NCI-H748 (cell line): ENCODE data around the gene ARL16.
A peak's percentile ranks its signal among the peaks of the same experiment; 100 is the strongest.

ENCODE experiments used
- DNase-seq: peaks from one replicate; lab custom pipeline; 2025; ENCODE audit not compliant: unreplicated experiment; lab: John Stamatoyannopoulos, UW

The ARL16 gene

DNA sequence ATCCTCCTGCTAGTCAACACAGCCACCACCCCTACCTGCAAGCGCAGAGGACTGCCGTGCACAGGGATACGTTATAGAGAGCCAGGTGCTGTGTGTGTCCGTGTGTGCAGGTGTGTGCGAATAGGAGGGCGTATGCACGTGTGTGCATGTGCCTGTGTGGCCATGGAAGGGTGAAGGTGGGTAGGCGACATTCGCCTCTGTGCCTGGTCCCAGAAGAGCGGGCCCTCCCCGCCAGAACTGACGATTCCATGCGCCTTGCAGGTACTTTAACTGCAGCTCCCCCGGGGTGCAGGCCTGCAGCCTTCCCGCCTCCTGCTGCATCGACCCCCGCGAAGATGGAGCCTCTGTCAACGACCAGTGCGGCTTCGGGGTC is 36.0 kb downstream of the ARL16 start:
- no peak for DNase-seq

DNA sequence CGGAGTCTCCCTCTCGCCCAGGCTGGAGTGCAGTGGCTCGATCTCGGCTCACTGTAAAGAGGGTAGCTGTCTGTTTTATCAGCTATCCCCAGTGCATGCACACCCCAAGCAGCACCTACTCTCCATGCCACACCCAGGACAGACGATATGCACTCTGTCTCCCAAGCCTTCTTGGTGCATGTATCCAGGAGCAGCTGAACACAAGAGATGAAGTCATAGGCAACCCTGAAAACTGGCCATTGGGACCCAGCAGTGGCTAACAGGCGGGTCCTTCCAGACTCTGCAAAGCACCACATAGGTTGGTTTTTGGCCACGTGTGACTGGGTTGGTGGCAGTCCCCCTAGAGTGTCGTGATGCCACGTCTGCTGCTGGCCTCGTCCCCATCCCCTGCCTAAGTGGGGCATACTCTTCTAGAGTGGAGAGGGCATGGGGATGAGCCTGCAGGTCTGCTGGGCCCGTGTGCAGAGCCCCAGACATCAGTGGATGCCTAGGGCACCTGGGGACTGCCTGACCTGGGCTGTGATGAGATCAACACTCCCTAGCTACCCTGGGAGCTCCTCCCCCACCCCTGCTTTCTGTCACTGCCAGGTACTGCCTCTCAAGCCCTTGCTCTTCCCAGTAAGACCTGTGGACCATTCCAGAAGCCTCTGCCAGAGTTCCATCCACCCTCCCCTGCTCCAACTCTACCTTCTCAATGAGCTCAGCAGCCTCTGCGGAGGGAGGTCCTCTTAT is 36.6 kb downstream of the ARL16 start:
- DNase-seq, result no peak

DNA sequence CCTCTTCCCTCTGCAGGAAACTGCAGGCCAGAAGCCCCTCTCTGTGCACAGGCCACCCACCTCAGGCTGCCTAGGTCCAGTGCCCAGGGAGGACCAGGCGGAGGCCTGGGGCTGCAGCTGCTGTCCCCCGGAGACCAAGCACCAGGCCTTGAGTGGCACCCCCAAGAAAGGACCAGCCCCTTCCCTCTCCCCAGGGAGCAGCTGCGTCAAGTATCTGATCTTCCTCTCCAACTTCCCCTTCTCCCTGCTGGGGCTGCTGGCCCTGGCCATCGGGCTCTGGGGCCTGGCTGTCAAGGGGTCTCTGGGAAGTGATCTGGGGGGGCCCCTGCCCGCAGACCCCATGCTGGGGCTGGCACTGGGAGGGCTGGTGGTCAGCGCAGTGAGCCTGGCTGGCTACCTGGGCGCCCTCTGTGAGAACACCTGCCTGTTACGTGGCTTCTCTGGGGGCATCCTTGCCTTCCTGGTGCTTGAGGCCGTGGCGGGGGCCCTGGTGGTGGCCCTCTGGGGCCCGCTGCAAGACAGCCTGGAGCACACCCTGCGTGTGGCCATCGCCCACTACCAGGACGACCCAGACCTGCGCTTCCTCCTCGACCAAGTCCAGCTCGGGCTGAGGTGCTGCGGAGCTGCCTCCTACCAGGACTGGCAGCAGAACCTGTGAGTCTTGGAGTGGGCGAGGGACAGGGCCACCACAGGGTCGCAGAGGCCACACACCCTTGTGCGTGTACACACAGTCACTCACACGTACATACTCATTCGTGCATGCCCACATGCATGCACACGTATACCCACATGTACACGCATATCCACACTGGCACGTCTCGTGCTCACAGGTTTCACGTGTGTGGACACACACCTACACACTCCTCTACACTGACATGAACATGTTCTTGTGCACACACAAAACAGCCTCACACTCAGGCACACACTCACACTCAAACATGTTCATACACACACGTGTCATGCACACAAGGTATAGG is 38.3 kb downstream of the ARL16 start:
- DNase-seq, result no peak

DNA sequence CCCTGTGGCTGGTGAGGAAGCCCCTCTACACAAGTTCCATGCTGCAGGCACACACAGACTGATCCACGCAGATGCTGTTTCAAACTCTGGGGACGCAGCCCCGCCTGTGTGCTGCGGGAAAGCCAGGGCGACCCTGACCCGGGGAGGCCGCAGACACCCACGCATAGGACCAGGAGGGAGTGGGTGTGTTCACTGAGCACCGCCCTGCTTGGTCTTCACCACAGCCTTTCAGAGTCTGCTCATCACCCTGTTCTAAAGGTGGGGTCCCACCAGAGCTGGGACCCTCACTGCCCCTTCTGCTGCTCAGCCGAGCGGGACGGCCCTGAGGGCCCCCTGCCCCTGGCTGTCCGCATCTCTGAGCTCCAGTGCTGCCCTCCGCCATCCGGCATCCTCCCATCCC is 39.1 kb downstream of the ARL16 start:
- DNase-seq, result no peak

DNA sequence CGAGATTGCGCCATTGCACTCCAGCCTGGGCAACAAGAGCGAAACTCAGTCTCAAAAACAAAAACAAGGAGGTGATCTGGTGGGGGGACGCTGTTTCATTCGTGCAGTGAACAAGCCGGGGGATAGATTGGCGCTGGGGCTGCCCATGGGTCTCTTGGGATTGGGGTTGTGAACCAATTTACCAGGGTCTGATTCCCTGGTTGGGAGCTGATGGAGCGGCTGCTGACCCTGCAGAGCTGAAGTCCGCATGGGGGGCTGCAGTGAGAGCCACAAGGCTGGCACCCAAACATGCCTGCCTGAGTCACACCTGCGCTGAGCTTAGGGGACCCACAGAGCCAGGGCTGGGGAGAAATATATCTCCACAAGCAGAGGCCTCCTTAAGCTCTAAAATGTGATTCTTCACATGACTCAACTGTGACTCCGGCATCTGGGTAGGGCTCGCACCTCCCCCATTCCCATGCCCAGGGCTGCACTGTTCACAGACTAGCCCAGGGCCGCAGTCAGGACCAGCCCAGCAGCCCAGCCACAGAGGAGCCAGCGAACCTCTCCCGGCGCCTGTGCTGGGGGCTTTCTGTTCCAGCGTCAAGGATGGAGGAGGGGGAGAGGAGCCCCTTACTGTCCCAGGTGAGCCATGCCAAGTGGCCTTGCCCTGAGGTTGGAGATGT is 41.6 kb downstream of the ARL16 start:
- no peak for DNase-seq

DNA sequence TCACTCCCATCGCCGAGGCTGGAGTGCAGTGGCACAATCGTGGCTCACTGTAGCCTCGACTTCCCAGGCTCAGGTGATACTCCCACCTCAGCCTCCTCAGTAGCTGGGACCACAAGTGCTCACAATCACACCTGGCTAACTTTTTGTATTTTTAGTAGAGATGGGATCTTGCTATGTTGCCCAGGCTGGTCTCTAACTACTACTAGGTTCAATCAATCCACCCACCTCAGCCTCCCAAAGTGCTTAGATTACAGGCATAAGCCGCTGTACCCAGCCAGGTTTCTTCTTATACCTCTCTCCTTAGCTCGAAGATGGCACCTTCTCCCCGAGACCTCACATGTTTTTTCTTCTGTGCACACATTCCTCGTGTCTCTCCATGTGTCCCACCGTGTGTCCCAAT is 43.6 kb downstream of the ARL16 start:
- no peak for DNase-seq

DNA sequence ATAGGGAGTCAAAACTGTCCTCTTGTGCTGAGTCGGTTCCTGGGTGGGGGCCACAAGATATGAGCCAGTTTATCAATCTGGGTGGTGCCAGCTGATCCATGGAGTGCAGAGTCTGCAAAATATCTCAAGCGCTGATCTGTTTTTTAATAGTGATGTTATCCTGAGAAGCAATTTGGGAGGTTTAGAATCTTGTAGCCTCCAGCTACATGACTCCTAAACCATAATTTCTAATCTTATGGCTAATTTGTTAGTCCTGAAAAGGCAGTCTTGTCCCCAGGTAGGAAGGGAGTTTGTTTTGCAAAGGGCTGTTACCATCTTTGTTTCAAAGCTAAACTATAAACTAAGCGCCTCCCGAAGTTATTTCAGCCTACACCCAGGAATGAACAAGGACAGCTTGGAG is 44.9 kb downstream of the ARL16 start:
- no peak for DNase-seq

DNA sequence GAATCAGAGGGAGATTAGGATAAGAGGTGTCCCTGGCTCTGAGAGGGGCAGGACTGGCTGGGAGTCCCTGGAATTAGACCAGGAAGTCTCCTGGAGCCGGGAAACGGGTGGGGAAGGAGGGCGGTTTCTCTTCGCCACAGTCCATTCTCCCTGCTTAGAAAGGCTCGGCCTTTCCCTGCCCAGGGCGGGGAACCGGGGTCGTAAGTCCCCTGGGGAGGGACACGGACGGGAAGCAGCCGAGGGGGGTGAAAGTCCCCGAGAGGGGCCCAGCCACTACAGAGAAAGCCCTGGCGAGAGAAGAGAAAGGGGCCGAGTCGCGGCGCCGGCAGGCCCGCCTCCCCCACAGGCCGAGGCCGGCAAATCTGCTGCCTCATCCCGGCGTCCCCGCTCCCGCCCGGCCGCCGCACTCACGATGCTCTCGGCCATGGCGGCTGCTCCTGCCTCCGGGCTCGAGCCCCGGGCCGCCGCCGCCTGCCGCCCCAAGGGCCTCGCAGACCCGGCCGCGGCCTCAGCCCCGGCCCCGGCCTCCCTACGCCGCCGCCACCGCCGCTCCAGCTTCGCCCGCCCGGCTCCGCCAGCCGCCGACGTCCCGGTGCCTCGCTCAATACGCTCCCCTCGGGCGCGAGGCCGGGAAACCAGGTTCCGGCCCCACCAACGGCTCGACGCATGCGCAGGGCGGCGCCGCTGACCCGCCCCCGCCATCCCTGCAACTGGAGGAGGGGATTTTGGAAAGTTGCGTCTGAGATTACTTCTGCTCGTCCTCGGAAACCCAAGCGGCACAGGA is 46.9 kb downstream of the ARL16 start, which contains the start of the genes NPLOC4 and TSPAN10:
NPLOC4 (minus strand) TSS at position 608 of the 784 bp plus-strand sequence; CDS start at position 426, 182 bp downstream.
TSPAN10 (plus strand) TSS at position 692 of the 784 bp plus-strand sequence. CDS start 5,217 bp downstream, outside the sequence.
- peak; percentile 83 for DNase-seq

DNA sequence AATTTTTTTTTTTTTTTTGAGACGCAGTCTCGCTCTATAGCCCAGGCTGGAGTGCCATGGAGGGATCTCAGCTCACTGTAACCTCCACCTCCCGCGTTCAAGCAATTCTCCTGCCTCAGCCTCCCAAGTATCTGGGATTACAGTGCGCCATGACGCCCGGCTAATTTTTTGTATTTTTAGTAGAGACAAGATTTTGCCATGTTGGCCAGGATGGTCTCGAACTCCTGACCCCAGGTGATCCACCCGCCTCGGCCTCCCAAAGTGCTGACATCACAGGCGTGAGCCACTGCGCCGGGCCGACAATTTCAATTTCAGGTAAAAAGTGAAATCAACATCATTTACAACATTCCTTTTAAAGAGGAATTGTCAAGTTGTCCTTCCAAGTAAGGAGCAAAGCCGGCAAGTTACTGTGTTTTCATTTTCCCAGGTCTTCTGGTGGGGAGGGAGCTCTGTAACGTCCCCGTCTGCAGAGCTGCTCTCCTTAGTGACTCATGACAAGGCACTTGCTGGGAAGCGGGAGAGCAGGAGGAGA is 47.6 kb downstream of the ARL16 start:
- no peak for DNase-seq

DNA sequence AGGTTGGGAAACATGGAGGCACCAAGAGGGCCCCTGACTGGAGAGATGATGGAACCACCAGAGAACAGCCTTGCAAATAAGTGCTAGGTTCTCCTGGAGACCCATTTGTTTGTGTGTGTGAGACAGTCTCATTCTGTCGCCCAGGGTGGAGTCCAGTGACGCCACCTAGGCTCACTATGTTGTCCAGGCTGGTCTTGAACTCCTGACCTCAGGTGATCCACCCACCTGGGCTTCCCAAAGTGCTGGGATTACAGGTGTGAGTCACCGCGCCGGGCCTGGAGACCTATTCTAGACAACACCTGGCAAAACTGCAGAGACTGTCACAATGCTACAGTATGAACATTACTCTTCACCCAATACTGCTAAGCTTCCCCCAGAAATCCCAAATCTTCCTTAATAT is 48.2 kb downstream of the ARL16 start:
- DNase-seq, result no peak

DNA sequence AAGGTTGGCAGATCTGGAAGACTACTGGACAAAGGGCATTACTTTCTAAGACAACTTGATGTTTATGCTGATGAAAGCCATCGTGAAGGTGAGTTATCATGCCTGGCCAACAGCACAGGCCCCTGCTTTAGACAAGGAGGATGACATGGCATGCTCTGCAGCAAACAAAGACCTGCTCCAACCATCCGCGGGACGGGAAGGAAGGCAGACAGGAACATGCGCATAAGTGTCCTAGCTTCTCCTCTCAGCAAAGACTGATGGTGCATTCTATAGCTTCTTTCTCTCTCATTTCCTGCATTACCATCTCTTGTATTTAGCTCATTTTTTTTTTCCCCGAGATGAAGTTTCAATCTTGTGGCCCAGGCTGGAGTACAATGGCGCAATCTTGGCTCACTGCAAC is 52.1 kb downstream of the ARL16 start:
- no peak for DNase-seq
